HS-5 (cell line): Measurements from ENCODE around the gene DDX50.

Experiments used
- DNase-seq: peaks from one replicate; pipeline ENCODE4 v3.0.0-alpha.2; 2012; ENCODE audit warnings: low read depth

Gene DDX50

GRCh38 chr10:68987611-68988010 is 86.5 kb downstream of the DDX50 start:
- no peak for DNase-seq

DNA sequence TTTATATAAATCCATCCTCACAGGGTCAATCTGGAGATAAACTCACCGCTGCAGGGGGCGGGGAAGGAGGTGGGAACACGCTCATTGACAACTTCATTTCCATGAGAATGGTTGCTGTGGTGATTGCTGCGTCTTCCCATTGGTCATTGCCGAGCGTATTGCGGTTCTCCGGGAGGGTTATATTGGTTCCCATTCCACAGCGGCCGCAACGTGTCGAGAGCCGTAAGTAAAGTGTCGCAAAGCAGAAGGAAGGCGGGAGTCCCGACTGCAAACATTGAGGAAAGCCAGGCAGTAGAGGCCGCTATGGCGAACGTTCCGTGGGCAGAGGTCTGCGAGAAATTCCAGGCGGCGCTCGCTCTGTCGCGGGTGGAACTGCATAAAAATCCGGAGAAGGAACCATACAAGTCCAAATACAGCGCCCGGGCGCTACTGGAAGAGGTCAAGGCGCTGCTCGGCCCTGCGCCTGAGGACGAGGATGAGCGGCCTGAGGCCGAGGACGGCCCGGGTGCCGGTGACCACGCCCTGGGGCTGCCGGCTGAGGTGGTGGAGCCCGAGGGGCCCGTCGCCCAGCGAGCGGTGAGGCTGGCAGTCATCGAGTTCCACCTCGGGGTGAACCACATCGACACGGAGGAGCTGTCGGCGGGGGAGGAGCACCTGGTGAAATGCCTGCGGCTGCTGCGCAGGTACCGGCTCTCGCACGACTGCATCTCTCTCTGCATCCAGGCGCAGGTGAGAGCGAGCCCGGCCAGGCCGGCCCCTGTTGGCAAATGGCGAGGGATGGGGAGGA is 87.6 kb downstream of the DDX50 start, which contains the start of gene KIFBP:
Gene KIFBP (plus strand): TSS at position 274 of the 787 bp plus-strand sequence. CDS start 30 bp downstream, at position 304.
- DNase-seq, result peak; percentile 94

- no peak for DNase-seq
Observed at GRCh38 chr10:68989317-68989990, 88.3 kb downstream of the DDX50 start.

- no peak for DNase-seq
Observed at GRCh38 chr10:68992636-68993440, 91.7 kb downstream of the DDX50 start.
